Ishikawa (cell line): Measurements from ENCODE around the gene KCNIP4.

ENCODE experiments used
- CEBPB ChIP-seq: IDR thresholded peaks from 2 replicates; pipeline ENCODE4 v1.6.1; 2012
- CREB1 ChIP-seq: IDR thresholded peaks from 2 replicates; pipeline ENCODE4 v1.6.1; 2012; ENCODE audit warnings: low read depth
- EGR1 ChIP-seq: IDR thresholded peaks from 2 replicates; pipeline ENCODE4 v1.6.1; 2012
- EP300 ChIP-seq: IDR thresholded peaks from 2 replicates; pipeline ENCODE4 v1.6.1; 2012; ENCODE audit warnings: borderline replicate concordance
- FOXM1 ChIP-seq: IDR thresholded peaks from 2 replicates; pipeline ENCODE4 v1.6.1; 2012; ENCODE audit warnings: low read depth, borderline replicate concordance
- MAX ChIP-seq: IDR thresholded peaks from 2 replicates; pipeline ENCODE4 v1.6.1; 2012
- NFIC ChIP-seq: IDR thresholded peaks from 2 replicates; pipeline ENCODE4 v1.6.1; 2012
- RAD21 ChIP-seq: IDR thresholded peaks from 2 replicates; pipeline ENCODE4 v1.6.1; 2012; ENCODE audit warnings: low read depth
- REST ChIP-seq: IDR thresholded peaks from 2 replicates; pipeline ENCODE4 v1.6.1; 2012; ENCODE audit warnings: low read depth, mild to moderate bottlenecking
- TAF1 ChIP-seq: IDR thresholded peaks from 2 replicates; pipeline ENCODE4 v1.6.1; 2012; ENCODE audit warnings: low read depth, mild to moderate bottlenecking
- TCF12 ChIP-seq: IDR thresholded peaks from 2 replicates; pipeline ENCODE4 v1.6.1; 2012; ENCODE audit warnings: low read depth
- TEAD4 ChIP-seq: IDR thresholded peaks from 2 replicates; pipeline ENCODE4 v1.6.1; 2012
- YY1 ChIP-seq: IDR thresholded peaks from 2 replicates; pipeline ENCODE4 v1.6.1; 2012; ENCODE audit warnings: low read depth
- ZBTB7A ChIP-seq: IDR thresholded peaks from 2 replicates; pipeline ENCODE4 v1.6.1; 2012; ENCODE audit warnings: low read depth
- TF ChIP-seq, protein P1 (sequence below): IDR thresholded peaks from 2 replicates; pipeline ENCODE4 v1.6.1; 2012

The KCNIP4 gene

GRCh38 chr4:20868108-20868507, 1080.5 kb downstream of the KCNIP4 start:
- TF ChIP-seq, protein P1, sequence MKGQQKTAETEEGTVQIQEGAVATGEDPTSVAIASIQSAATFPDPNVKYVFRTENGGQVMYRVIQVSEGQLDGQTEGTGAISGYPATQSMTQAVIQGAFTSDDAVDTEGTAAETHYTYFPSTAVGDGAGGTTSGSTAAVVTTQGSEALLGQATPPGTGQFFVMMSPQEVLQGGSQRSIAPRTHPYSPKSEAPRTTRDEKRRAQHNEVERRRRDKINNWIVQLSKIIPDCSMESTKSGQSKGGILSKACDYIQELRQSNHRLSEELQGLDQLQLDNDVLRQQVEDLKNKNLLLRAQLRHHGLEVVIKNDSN, result no peak
- TF ChIP-seq TEAD4, result no peak
- TF ChIP-seq FOXM1, result no peak
- TF ChIP-seq ZBTB7A, result no peak
- no peak for TF ChIP-seq TCF12
- no peak for TF ChIP-seq RAD21
- no peak for TF ChIP-seq YY1
- no peak for TF ChIP-seq EGR1
- no peak for TF ChIP-seq CREB1
- no peak for TF ChIP-seq CEBPB
- no peak for TF ChIP-seq TAF1

DNA sequence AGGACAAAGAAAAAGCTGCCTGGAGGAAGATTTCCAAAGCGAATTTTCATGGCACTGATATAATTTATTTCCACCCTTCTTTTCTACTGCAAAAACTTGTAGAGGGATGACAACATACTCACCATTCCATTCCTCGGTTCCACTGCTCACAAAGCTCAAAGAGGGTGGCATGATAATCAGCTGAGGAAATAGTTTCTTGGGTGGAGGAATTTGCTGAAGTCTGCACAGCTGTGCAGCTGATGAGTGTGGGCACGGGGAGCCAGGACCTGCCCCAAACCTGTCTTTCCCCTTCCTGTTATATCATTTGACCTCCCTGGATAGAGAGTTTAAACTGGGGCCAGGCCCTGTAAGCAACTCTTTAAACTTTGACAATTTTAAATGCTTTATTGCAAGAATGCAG, 1087.7 kb downstream of the KCNIP4 start:
- TF ChIP-seq CREB1, result no peak
- TF ChIP-seq EGR1, result no peak
- TF ChIP-seq TAF1, result no peak

- TF ChIP-seq EGR1 (no peak), YY1 (no peak), ZBTB7A (no peak), REST (no peak), MAX (no peak), NFIC (no peak), TEAD4 (no peak), RAD21 (no peak), EP300 (no peak), CEBPB (no peak), TCF12 (no peak), FOXM1 (no peak)
- TF ChIP-seq, protein P1, result no peak
Measured at GRCh38 chr4:20859097-20859781, 1089.3 kb downstream of the KCNIP4 start.

- TF ChIP-seq EP300, result no peak
- no peak for TF ChIP-seq REST
- no peak for TF ChIP-seq TCF12
- TF ChIP-seq RAD21, result no peak
- TF ChIP-seq YY1, result no peak
- no peak for TF ChIP-seq EGR1
- TF ChIP-seq TEAD4, result no peak
- no peak for TF ChIP-seq CEBPB
- TF ChIP-seq MAX, result no peak
- no peak for TF ChIP-seq CREB1
Measured at GRCh38 chr4:20857081-20857480, 1091.5 kb downstream of the KCNIP4 start.

DNA sequence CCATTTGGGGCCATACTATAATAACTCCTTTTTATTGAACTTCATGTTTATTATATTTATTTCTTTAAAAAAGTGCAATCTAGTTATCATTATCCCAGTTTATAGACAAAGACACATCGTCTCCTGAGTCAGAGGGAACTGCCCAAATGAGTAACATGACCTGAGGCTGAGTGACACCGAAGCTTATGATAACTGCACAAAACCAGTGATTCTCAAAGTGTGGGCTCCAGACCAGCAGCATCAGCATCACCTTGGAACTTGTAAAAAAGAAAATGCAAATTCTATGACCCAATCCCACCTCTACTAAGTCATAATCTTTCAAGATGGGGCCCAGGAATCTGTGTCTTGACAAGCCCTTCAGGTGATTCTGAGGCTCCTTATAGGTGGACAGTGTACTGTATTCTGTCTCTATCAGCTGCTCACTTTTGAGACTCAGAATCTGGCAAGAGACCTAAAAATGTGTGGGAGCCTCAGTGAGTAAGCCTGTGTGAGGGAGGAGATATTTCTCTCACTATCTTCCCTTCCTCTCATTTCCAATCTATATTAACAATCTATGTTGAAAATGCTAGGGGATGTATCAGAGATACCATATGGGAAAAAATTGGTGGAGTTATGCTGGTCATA, 1101.3 kb downstream of the KCNIP4 start:
- TF ChIP-seq TEAD4 (no peak), TAF1 (no peak), CREB1 (no peak), NFIC (no peak), ZBTB7A (no peak), FOXM1 (no peak), REST (no peak), TCF12 (no peak), EGR1 (no peak), RAD21 (no peak), YY1 (no peak), EP300 (no peak), CEBPB (no peak), MAX (no peak)
- TF ChIP-seq, protein P1, result no peak
